IMR-90 (cell line): ENCODE results near the gene SLC4A3. TPM values are rescaled to one million over a fixed set of nuclear protein-coding genes. Genes with fewer than 3 reads are reported as not detected.
A peak's percentile ranks its signal among the peaks of the same experiment; 100 is the strongest.

Experiments
- ATAC-seq: fragments of 200-7000 bp; cut with Tn5 transposase; 2 replicates; pipeline ENCODE4 v1.9.1; 2020; ENCODE audit warnings: low read depth, mild to moderate bottlenecking, moderate library complexity
- BruUV-seq: library from RNA; stranded (reverse); fragments of 400-500 nt; replicated peaks from 2 replicates; lab custom pipeline; 2021; lab: Mats Ljungman, UMichigan
- CTCF ChIA-PET: fragments of 300-600 bp; formaldehyde crosslinking; extraction: SDS; loops from one replicate; lab custom pipeline; 2021; ENCODE audit warnings: antibody characterized with exemption; lab: Yijun Ruan, JAX
- POLR2A ChIA-PET: fragments of 300-600 bp; sonication (Branson Sonifier 250); formaldehyde crosslinking; loops from one replicate; lab custom pipeline; 2022; ENCODE audit warnings: antibody characterized with exemption; ENCODE audit not compliant: unreplicated experiment; lab: Charles Lee
- DNase-seq: peaks from one replicate; pipeline ENCODE4 v3.0.0; 2013
- H2AFZ ChIP-seq: replicated peaks from 2 replicates; pipeline ENCODE3; 2013; ENCODE audit warnings: low read length, mild to moderate bottlenecking; ENCODE audit not compliant: poor library complexity
- H2AK5ac ChIP-seq: 2 replicates; pipeline ENCODE4 v1.6.1; 2013; ENCODE audit warnings: low read depth, low read length, inconsistent platforms
- H2AK9ac ChIP-seq: replicated peaks from 2 replicates; pipeline ENCODE3; 2013; ENCODE audit warnings: mild to moderate bottlenecking, low read depth, low read length, moderate library complexity; ENCODE audit not compliant: poor library complexity
- H2BK120ac ChIP-seq: 2 replicates; pipeline ENCODE4 v1.6.1; 2013; ENCODE audit warnings: low read depth, low read length, inconsistent platforms
- H2BK15ac ChIP-seq: 3 replicates; pipeline ENCODE4 v1.6.1; 2013; ENCODE audit warnings: low read depth, low read length, inconsistent platforms
- H2BK20ac ChIP-seq: 2 replicates; pipeline ENCODE4 v1.6.1; 2013; ENCODE audit warnings: low read depth, mild to moderate bottlenecking, inconsistent platforms, low read length, moderate library complexity
- H2BK5ac ChIP-seq: 2 replicates; pipeline ENCODE4 v1.6.1; 2013; ENCODE audit warnings: mild to moderate bottlenecking, low read depth, low read length, inconsistent platforms; ENCODE audit not compliant: poor library complexity, severe bottlenecking
- H3K14ac ChIP-seq: replicated peaks from 2 replicates; pipeline ENCODE4 v1.6.1; 2013; ENCODE audit warnings: low read depth, low read length, inconsistent platforms
- H3K18ac ChIP-seq: 2 replicates; pipeline ENCODE4 v1.6.1; 2013; ENCODE audit warnings: low read depth, low read length, control low read depth
- H3K23ac ChIP-seq: 2 replicates; pipeline ENCODE4 v1.6.1; 2013; ENCODE audit warnings: low read depth, low read length, inconsistent platforms
- H3K27ac ChIP-seq: 2 replicates; pipeline ENCODE4 v1.5.1; 2013; ENCODE audit warnings: mild to moderate bottlenecking, control low read depth, low read length; ENCODE audit not compliant: insufficient read depth
- H3K27me3 ChIP-seq: 2 replicates; pipeline ENCODE4 v1.6.1; 2013; ENCODE audit warnings: low read length; ENCODE audit not compliant: control insufficient read depth, insufficient read depth
- H3K36me3 ChIP-seq: 2 replicates; pipeline ENCODE4 v1.6.1; 2013; ENCODE audit warnings: low read length, mixed read lengths; ENCODE audit not compliant: control insufficient read depth, insufficient read depth
- H3K4ac ChIP-seq: 2 replicates; pipeline ENCODE4 v1.6.1; 2013; ENCODE audit warnings: low read depth, low read length, inconsistent platforms
- H3K4me1 ChIP-seq: 2 replicates; pipeline ENCODE4 v1.6.1; 2013; ENCODE audit warnings: low read length, mixed read lengths; ENCODE audit not compliant: control insufficient read depth, insufficient read depth
- H3K4me2 ChIP-seq: 2 replicates; pipeline ENCODE4 v1.6.1; 2013; ENCODE audit warnings: low read depth, mild to moderate bottlenecking, control low read depth, low read length, moderate library complexity
- H3K4me3 ChIP-seq: 2 replicates; pipeline ENCODE4 v1.5.1; 2013; ENCODE audit warnings: low read depth, mild to moderate bottlenecking, control low read depth, low read length, moderate library complexity; ENCODE audit not compliant: insufficient read depth
- H3K56ac ChIP-seq: 2 replicates; pipeline ENCODE4 v1.6.1; 2013; ENCODE audit warnings: low read length, inconsistent platforms; ENCODE audit not compliant: insufficient read depth; ENCODE audit errors: extremely low read depth
- H3K79me1 ChIP-seq, 2 experiments: 2 replicates each; pipeline ENCODE4 v1.6.1; 2013; ENCODE audit warnings: low read length in 2 of 2, inconsistent platforms in 1 of 2, low read depth in 1 of 2
- H3K9ac ChIP-seq: 2 replicates; pipeline ENCODE4 v1.6.1; 2013; ENCODE audit warnings: low read depth, low read length, control low read depth
- H3K9me1 ChIP-seq: 2 replicates; pipeline ENCODE4 v1.6.1; 2013; ENCODE audit warnings: low read length, inconsistent platforms; ENCODE audit not compliant: insufficient read depth
- H3K9me3 ChIP-seq: 2 replicates; pipeline ENCODE4 v1.6.1; 2013; ENCODE audit warnings: low read length; ENCODE audit not compliant: control insufficient read depth, insufficient read depth
- H4K20me1 ChIP-seq: 2 replicates; pipeline ENCODE4 v1.6.1; 2013; ENCODE audit warnings: low read length, inconsistent platforms; ENCODE audit not compliant: insufficient read depth
- H4K5ac ChIP-seq: 2 replicates; pipeline ENCODE4 v1.6.1; 2013; ENCODE audit warnings: mild to moderate bottlenecking, low read depth, low read length, control low read depth
- H4K8ac ChIP-seq, 2 experiments: 2 replicates each; pipeline ENCODE4 v1.6.1; 2013; ENCODE audit warnings: low read depth in 2 of 2, low read length in 2 of 2, control low read depth in 1 of 2, inconsistent platforms in 1 of 2
- H4K91ac ChIP-seq: 2 replicates; pipeline ENCODE4 v1.6.1; 2013; ENCODE audit warnings: low read depth, low read length, inconsistent platforms; ENCODE audit not compliant: insufficient read depth
- BHLHE40 ChIP-seq: fragments of 150-350 bp; IDR thresholded peaks from 2 replicates; pipeline ENCODE4 v1.6.1; 2016; ENCODE audit warnings: mild to moderate bottlenecking, low read depth, low read length
- CEBPB ChIP-seq: IDR thresholded peaks from 2 replicates; pipeline ENCODE4 v1.6.1; 2012; ENCODE audit warnings: low read depth, low read length, improper control_type of control experiment
- FOS ChIP-seq: fragments of 150-350 bp; IDR thresholded peaks from 2 replicates; pipeline ENCODE4 v1.6.1; 2016; ENCODE audit warnings: low read depth, low read length
- MAFK ChIP-seq: IDR thresholded peaks from 2 replicates; pipeline ENCODE4 v1.6.1; 2012; ENCODE audit warnings: low read depth, low read length, improper control_type of control experiment
- MAZ ChIP-seq: IDR thresholded peaks from 2 replicates; pipeline ENCODE4 v1.6.1; 2012; ENCODE audit warnings: low read depth, mild to moderate bottlenecking, low read length, improper control_type of control experiment, moderate library complexity, borderline replicate concordance
- RCOR1 ChIP-seq: IDR thresholded peaks from 2 replicates; pipeline ENCODE4 v1.6.1; 2012; ENCODE audit warnings: mild to moderate bottlenecking, low read length, improper control_type of control experiment; ENCODE audit not compliant: insufficient replicate concordance
- RFX5 ChIP-seq: IDR thresholded peaks from 2 replicates; pipeline ENCODE4 v1.8.0; 2012; ENCODE audit warnings: low read depth, mild to moderate bottlenecking, low read length, moderate library complexity
- SMC3 ChIP-seq: fragments of 150-350 bp; IDR thresholded peaks from 2 replicates; pipeline ENCODE4 v1.6.1; 2016; ENCODE audit warnings: low read depth, mild to moderate bottlenecking, antibody characterized with exemption, low read length, moderate library complexity
- WGBS, 2 experiments: methylation state at CpG; one replicate each; pipeline versions ENCODE4 v1.1.5 to v1.1.7; 2013; ENCODE audit warnings: missing lambda C conversion rate in 2 of 2; ENCODE audit not compliant: insufficient read length in 1 of 2; ENCODE audit errors: extremely low coverage in 2 of 2; 5-methylcytosine and 5-hydroxymethylcytosine counted together
- dilution Hi-C: fragments of 300-500 bp; cut with HindIII; formaldehyde crosslinking; loops from one replicate; pipeline ENCODE4 v1.14.3; 2018; ENCODE audit warnings: low sequenced_read_pairs; ENCODE audit not compliant: unreplicated experiment
- in situ Hi-C: fragments of 300-500 bp; cut with MboI; formaldehyde crosslinking; loops from 3 replicates; pipeline ENCODE4 v1.14.3; 2019; ENCODE audit warnings: low sequenced_read_pairs, inconsistent platforms, mixed read lengths
- intact Hi-C: fragments of 100-400 bp; cut with micrococcal nuclease; formaldehyde crosslinking; loops from 2 replicates; pipeline ENCODE4 v1.10.0; 2022
- polyA plus RNA-seq, 3 experiments: library from polyadenylated mRNA; depleted of rRNA; stranded (reverse); fragments of >200 nt; gene quantifications; 2 replicates each; pipeline ENCODE4 v1.2.3, GENCODE V29; 2012; ENCODE audit warnings: low replicate concordance in 1 of 3
- total RNA-seq: library from RNA; depleted of rRNA; stranded (reverse); fragments of >200 nt; gene quantifications from 2 replicates; pipeline ENCODE4 v1.2.3, GENCODE V29; 2012
- TF ChIP-seq, protein P1 (sequence below): fragments of 150-350 bp; IDR thresholded peaks from 2 replicates; pipeline ENCODE4 v1.6.1; 2017; ENCODE audit warnings: mild to moderate bottlenecking, antibody characterized with exemption, low read length, low read depth
- TF ChIP-seq, protein P2 (sequence below): conservative IDR thresholded peaks from 2 replicates; pipeline ENCODE4 v1.5.1; 2012; ENCODE audit warnings: mild to moderate bottlenecking, low read depth, low read length, improper control_type of control experiment
- TF ChIP-seq, protein P3 (sequence below): fragments of 150-350 bp; IDR thresholded peaks from 2 replicates; pipeline ENCODE4 v1.6.1; 2016; ENCODE audit warnings: low read depth, mild to moderate bottlenecking, low read length, moderate library complexity, borderline replicate concordance

SLC4A3 gene
- total and polyA plus RNA-seq, 2 of the 4 experiments (the other 2 are of a cell fraction): 0.90 to 6.1 TPM

DNA sequence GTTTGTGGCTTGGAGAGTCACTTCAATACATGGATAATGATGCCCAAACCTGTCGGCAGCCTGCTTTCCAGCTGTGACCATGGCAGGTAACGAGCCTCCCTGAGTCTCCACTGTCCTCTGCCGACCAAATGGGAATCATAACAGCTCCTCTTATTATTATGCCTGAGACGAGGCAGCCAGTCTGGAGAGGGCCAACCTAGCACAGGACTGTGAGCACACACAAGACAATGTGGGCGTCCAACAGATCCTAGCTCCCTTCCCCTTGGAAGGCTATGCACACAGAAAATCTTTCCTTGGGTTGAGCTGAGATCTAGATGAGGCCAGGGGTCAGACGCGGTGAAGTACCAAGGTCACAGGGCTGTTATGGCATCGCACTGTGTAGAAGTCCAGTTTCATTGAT is 890 bp upstream of the SLC4A3 start:
- H4K91ac ChIP-seq: no peak overlapping the region
- no peak overlapping the region for H3K18ac ChIP-seq
- H3K4ac ChIP-seq: no peak overlapping the region
- no peak overlapping the region for H3K14ac ChIP-seq
- peaks cover 43% of the 10 kb centered on the region for H3K27me3 ChIP-seq
- H3K4me3 ChIP-seq: no peak overlapping the region
- peak overlapping the region; percentile 88 for H2AFZ ChIP-seq
- H3K4me1 ChIP-seq: no peaks in the 10 kb centered on the region; the same call in none of the 2 replicates
- dilution Hi-C loops: no loop called here
- no peak overlapping the region for H4K8ac ChIP-seq
- no peak overlapping the region for H3K56ac ChIP-seq
- H2BK120ac ChIP-seq: no peak overlapping the region
- CTCF ChIA-PET: no interaction called here
- TF ChIP-seq BHLHE40: no peak
- no peak for TF ChIP-seq CEBPB
- no peak for TF ChIP-seq FOS
- no peak for TF ChIP-seq MAFK
- no peak for TF ChIP-seq SMC3
- TF ChIP-seq, protein P1, sequence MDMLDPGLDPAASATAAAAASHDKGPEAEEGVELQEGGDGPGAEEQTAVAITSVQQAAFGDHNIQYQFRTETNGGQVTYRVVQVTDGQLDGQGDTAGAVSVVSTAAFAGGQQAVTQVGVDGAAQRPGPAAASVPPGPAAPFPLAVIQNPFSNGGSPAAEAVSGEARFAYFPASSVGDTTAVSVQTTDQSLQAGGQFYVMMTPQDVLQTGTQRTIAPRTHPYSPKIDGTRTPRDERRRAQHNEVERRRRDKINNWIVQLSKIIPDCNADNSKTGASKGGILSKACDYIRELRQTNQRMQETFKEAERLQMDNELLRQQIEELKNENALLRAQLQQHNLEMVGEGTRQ: no peak
- TF ChIP-seq, protein P2, sequence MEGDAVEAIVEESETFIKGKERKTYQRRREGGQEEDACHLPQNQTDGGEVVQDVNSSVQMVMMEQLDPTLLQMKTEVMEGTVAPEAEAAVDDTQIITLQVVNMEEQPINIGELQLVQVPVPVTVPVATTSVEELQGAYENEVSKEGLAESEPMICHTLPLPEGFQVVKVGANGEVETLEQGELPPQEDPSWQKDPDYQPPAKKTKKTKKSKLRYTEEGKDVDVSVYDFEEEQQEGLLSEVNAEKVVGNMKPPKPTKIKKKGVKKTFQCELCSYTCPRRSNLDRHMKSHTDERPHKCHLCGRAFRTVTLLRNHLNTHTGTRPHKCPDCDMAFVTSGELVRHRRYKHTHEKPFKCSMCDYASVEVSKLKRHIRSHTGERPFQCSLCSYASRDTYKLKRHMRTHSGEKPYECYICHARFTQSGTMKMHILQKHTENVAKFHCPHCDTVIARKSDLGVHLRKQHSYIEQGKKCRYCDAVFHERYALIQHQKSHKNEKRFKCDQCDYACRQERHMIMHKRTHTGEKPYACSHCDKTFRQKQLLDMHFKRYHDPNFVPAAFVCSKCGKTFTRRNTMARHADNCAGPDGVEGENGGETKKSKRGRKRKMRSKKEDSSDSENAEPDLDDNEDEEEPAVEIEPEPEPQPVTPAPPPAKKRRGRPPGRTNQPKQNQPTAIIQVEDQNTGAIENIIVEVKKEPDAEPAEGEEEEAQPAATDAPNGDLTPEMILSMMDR: no peak
- TF ChIP-seq, protein P3, sequence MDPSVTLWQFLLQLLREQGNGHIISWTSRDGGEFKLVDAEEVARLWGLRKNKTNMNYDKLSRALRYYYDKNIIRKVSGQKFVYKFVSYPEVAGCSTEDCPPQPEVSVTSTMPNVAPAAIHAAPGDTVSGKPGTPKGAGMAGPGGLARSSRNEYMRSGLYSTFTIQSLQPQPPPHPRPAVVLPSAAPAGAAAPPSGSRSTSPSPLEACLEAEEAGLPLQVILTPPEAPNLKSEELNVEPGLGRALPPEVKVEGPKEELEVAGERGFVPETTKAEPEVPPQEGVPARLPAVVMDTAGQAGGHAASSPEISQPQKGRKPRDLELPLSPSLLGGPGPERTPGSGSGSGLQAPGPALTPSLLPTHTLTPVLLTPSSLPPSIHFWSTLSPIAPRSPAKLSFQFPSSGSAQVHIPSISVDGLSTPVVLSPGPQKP: no peak
- no peak for TF ChIP-seq MAZ
- TF ChIP-seq RCOR1: no peak
- no peak for TF ChIP-seq RFX5
- H3K23ac ChIP-seq: no peak overlapping the region
- in situ Hi-C loops: no loop called here
- H2AK5ac ChIP-seq: no peak overlapping the region
- no peaks in the 10 kb centered on the region; the same call in 1 of the 2 replicates for H3K9me1 ChIP-seq
- H4K5ac ChIP-seq: no peak overlapping the region
- no TSS peak for BruUV-seq
- intact Hi-C loops: no loop called here
- H3K4me2 ChIP-seq: no peak overlapping the region
- H2BK5ac ChIP-seq: no peak overlapping the region
- 75% methylated on average over 2 of the region's 8 CpGs; no CpG with 5 or more reads in 1 of the 2 experiments for WGBS, 2 experiments
- no peaks in the 10 kb centered on the region for H3K36me3 ChIP-seq
- DNase-seq (no peak), ATAC-seq (no peak)
- H2BK15ac ChIP-seq: no peak overlapping the region
- H3K27ac ChIP-seq: no peak overlapping the region
- H3K79me1 ChIP-seq: no peaks in the 10 kb centered on the region
- H4K20me1 ChIP-seq: no peaks in the 10 kb centered on the region; the same call in none of the 2 replicates
- no peak overlapping the region for H2AK9ac ChIP-seq
- no peak overlapping the region for H3K9ac ChIP-seq
- H2BK20ac ChIP-seq: no peak overlapping the region
- no peaks in the 10 kb centered on the region for H3K9me3 ChIP-seq
- POLR2A ChIA-PET: no interaction called here
